OCI-M1 (cell line): ENCODE measurements around the gene C1orf159.
A peak's percentile ranks its signal among the peaks of the same experiment; 100 is the strongest.
"Not testable (repeated sequence)": the region's sequence is repeated elsewhere in the genome, so short reads cannot be mapped to it uniquely, and the experiment has no call there.

Experiments
- DNase-seq: peaks from one replicate; lab custom pipeline; 2025; lab: John Stamatoyannopoulos, UW

Gene C1orf159

DNA sequence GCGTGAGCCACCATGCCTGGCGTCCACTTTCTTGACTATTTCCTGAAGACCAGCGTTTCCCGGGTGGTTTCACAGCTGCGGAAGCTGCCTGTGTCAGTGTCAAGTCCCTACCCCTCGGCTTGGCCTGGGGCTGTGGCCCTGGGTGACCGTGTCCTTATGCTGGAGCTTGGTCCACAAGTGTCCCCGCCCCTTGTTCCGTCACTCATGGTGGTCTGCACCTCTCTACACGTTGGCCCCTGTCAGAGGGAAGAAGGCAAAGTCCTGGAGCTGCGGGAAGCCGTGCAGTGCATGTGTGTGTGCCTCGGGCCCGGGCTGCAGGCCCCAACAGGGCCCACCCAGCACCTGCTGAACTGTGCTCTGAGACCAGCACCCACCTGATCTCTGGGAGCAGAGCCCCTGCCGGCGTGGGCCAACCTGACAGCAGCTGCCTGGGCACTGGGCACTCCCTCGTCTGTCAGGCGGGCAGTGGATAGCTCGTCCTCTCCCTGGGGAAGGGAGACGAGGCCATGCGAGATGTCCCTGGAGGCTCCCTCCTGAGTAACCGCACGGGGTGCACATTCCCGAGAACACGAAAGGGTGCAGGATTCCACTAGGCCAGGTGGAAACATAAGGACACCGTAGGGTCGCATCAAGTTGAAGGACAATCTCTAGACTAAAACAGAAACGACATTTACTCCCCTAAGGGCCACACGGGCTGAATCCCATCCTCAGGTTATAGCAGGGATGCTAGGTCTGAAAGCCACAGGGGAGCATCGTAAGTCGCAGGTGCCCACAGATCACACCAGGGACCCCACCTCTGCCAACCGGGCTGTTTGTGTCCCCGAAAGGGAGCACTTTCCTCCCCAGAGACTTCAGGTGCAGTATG, 2.4 kb upstream of the C1orf159 start:
- no peak for DNase-seq

DNA sequence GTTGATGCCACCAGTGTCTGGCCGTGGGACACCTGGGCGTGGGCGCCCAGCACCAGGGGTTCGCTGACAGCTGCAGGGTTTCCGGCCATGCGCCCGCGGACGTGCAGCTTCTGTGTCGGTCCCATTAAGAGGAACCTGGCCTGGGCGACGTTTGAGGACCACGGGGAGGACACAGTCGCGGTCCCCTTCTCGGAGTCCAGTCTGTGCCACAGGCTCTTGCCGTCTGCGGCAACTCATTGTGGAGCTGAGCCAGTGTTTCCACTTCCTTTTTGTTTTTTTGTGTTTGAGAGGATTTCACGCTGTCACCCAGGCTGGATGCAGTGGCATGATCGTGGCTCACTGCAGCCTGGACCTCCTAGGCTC, 1.6 kb upstream of the C1orf159 start:
- DNase-seq: no peak

DNA sequence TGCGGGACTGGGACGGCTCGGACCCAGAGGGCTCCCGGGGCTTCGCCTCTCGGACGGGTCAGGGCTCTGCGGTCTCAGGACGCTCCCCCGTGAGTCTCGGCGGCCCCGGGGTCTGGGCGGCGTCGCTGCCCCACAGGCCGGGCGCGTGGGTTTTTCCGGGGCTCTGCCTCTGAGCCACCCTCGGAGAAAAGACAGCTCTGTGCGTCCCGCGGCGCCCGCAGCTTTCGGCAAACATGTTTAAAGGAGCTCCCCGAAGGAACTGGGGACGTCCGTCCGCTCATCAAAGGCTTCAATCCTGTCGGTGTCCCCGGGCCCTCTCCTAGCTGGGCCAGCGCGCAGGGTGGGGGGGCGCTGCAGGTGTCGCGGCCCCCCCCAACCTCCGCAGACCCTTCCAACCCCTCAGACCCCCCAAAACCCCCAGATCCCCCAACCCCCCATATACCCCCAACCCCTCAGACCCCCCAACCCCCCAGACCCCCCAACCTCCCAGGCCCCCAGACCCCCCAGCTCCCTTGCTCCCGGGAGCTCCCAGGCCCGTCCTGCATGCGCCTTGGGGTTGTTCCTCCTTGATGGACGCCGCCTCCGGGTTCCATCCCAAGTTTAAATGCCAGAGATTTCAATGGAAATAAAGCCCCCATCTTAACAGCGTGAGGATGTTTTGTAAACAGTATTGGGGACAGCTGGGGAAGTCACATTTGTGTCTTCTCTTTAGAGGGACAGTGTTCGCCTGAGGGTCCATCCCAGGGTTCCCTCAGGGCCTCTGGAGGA, 996 bp upstream of the C1orf159 start:
- no peak for DNase-seq

DNA sequence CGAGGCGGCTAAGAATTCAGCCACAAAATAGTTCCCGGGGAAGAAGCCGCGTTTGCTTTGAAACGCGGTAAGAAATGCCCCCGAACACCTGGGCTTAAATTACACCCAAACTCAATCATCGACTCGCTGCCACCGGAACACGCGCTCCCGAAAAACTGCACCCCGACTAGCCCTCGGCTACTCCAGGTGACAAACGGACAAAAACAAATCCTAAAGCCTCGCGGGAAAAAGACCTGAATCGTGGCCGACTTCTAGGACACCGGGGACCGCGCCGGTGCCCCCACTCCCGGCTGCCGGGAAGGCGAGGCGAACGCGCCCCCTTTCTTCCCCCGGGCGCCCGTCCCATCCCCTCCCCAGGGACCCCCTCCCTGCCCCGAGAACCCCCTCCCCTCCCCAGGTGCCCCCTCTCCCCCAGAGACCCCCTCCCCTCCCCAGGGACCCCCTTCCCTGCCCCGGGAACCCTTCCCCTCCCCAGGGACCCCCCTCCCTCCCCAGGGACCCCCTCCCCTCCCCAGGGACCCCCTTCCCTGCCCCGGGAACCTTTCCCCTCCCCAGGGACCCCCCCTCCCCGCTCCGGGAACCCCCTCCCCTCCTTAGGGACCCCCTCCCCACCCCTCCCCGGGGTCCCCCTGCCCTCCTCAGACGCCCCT, 628 bp downstream of the C1orf159 start:
- no peak for DNase-seq

DNA sequence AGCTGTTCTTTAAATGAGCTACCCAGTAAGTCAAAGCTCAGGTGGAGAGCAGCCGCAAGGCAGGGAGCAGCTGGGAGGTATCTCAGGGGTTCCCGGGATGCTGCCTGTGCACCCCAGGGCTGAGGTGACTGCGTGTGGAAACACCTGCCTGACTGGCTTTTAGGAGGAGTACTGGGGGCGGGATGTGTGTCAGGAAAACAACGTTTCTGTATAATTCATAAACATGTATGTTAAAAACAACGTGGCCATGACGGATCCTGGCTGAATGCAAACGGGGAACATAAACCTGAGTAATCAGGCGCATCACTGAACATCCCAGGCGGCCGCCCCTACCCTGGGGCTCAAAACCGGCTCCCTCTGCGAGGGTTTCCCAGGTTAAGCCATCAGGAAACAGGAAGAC, 1.5 kb downstream of the C1orf159 start:
- no peak for DNase-seq

DNA sequence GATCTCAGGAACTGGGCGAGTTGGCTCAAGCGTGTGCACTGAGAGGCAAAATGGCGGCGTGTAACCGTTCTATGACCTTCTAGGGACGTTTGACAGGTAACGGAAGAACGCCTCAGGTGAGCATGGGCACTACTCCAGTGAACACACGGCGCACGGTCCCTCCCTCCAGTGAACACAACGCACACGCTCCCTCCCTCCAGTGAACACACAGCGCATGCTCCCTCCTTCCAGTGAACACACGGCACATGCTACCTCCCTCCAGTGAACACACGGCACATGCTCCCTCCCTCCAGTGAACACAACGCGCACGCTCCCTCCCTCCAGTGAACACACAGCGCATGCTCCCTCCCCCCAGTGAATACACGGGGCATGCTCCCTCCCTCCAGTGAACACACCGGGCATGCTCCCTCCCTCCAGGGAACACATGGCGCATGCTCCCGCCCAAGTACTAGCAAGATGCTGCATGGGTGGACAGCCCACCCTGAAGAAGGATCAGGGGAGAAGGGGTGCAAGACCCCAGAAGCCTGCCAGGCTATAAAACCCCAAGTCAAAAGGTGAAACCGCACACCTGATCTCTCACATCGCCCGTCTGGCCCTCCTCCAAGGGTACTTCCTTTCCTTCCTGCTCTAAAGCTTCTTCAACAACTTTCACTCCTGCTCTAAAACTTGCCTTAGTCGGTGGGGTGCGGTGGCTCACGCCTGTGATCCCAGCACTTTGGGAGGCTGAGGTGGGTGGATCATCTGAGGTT, 3.5 kb downstream of the C1orf159 start:
- DNase-seq: no peak

DNA sequence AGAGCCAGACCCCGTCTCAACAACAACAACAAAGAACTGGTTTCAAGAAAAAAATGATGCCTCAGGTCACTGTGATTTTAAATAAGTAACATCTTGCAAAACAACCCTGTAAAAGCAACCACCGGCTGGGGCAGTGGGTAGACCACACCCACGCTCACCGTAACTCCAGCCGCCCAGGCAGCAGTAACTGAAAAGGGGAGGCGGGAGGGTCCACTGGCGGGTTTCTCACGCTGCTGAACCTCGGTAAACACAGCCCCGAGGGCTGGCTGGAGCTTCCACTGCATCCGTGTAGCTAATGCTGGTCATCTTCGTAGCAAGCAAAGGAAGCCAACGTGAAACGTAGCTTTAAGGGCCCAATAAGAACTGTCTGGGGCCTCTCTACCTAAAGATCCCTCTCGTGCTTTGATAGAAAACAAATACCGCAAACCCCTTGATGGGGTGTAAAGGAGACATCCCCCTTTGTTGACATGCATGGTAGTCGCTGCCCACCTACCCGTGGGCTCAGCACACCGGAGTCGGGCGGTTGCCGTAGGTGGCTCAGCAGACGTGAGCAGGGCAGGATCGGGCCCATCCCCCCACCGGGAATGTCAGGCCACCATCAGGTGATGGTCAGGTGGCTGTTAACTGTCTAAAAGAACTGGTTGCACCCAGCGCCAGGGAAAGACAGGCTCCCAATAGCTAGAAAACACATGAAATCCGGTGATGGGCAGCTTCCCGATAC, 4.2 kb downstream of the C1orf159 start:
- DNase-seq: no peak

DNA sequence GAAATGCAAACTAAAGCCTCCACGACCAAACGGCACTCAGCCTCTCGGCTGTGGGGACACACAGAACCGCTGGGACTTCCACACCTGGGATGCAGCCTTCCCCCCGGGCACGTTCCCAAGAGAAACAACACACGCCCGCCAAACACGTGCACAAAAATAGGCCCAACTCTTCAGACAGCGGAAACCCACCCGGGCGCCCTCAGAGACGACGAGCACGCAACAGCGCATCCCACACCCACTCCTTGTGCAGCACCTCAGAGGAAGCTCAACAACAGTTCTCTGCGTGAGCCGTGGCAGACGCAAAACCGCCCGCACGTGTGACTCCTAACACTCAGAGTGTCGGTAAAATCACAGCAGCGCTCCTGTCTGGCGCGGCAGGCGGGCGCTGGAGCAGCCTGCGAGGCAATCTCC, 5.3 kb downstream of the C1orf159 start:
- DNase-seq: no peak

DNA sequence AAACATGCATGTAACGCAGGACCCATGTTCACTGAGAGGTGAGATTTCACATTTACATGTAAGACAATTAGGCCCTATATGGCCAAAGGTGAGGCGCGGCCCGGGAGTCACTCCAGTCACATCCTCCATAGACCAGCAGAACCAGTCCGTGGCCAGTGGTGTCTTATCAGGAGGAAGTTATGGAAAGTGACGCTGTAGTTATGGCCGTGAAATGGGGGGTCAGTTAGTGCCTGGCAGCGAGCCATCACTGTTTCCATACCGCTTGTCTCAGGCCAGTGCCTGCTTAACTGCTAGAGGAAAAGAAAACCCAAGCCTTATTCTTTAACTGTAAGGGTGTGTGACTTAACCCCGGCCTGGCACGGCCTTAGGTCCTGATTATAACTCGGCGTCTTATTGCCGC, 6.1 kb downstream of the C1orf159 start:
- DNase-seq: peak; percentile 44

DNA sequence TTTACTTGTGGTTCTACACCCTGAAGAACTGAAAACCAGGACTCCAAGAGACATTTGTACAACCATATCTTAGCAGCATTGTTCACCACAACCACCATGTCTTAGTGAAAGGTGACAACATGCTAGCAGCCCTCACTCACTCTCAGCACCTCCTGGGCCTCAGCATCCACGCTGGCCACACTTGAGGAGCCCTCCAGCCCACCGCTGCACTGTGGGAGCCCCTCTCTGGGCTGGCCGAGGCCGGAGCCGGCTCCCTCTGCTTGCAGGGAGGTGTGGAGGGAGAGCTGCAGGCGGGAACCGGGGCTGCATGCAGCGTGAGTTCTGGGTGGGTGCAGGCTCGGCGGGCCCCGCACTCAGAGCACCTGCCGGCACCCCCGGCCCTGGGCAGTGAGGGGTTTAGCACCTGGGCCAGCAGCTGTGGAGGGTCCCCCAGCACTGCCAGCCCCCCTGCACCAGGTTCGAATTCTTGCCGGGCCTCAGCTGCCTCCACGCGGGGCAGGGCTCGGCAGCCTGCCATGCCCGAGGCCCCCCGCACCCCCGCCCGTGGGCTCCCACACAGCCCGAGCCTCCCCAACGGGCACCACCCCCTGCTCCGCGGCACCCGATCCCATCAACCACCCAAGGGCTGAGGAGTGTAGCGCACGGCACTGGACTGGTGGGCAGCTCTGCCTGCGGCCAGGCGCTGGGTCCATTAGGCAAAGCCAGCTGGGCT, 9.2 kb downstream of the C1orf159 start:
- no peak for DNase-seq

DNA sequence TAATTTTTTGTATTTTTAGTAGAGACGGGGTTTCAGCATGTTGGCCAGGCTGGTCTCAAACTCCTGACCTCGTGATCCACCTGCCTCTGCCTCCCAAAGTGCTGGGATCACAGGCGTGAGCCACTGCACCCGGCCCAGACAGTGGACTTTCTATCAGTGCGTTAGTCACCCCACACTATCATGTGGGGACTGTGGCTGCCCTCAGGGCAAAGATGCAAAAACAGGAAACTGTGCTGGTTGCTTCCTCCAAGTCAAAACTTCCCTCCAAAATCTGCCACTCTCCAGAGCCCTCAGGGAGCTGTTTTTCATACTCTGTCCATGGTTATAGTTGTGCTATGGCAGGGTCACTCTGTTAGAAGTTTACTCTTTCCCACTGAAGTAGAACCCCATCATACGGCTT, 11.7 kb downstream of the C1orf159 start:
- peak; percentile 6 for DNase-seq

DNA sequence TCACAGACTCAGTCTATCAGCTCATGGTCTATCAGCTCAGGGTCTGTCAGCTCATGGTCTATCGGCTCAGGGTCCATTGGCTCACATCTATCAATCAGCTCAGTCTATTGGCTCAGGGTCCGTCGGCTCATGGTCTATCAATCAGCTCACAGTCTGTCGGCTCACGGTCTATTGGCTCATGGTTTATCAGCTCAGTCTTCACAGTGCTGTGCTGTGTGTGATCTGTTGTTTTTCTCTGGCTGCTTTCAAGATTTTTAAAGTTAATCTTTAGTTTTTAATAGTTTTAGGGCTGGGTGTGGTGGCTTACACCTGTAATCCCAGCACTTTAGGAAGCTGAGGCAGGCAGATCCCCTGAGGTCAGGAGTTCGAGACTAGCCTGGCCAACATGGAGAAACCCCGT, 14.4 kb downstream of the C1orf159 start:
- no peak for DNase-seq

DNA sequence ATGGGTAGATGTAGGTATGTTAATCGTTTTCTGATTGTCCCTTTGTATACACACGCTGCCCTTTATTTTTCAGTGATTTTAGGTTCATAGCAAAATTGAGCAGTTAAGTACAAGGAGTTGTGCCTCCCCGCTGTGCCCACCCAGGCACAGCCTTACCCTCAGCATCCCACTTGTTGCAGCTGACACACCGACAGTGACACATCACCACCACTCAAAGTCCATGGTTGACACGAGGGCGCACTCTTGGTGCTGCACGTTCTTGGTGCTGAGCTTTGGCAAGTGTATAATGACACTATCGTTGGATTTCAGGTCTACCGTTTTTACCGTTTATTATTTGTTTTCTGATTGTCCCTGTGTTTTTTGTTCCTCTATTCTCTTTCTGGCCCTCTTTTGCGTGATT, 15.6 kb downstream of the C1orf159 start:
- DNase-seq: no peak

DNA sequence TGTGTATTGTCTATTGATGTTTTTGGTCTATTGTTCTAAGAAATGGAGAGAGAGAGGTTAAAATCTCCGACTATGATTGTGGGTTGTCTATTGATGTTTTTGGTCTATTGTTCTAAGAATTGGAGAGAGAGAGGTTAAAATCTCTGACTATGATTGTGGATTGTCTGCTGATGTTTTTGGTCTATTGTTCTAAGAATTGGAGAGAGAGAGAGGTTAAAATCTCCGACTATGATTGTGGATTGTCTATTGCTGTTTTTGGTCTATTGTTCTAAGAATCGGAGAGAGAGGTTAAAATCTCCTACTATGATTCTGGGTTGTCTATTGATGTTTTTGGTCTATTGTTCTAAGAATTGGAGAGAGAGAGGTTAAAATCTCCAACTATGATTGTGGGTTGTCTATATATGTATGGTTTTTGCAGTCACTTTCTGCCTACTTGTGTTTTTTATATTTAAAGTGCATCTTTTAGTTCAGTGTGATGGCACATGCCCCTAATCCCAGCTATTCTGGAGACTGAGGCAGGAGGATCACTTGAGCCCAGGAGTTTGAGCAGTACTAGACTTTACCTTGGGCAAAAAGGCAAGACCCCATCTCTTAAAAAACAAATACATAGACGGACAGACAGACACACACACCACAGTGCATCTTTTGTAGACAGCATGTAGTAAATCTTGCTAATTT, 16.2 kb downstream of the C1orf159 start:
- DNase-seq: no peak

DNA sequence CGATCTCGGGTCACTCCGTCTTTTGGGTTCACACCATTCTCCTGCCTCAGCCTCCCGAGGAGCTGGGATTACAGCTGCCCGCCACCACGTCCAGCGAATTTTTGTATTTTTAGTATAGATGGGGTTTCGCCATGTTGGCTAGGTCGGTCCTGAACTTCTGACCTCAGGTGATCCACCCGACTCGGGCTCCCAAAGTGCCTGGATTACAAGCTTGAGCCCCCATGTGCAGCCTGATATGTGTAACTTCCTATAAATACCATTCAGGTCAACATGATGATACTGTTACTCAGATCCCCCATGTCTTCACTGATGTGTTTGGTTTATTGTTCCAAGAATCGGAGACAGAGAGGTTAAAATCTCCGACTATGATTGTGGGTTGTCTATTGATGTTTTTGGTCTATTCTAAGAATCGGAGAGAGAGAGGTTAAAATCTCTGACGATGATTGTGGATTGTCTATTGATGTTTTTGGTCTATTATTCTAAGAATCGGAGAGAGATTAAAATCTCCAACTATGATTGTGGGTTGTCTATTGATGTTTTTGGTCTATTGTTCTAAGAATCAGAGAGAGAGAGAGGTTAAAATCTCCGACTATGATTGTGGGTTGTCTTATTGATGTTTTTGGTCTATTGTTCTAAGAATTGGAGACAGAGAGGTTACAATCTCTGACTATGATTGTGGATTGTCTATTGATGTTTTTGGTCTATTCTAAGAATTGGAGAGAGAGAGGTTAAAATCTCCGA, 17.0 kb downstream of the C1orf159 start:
- DNase-seq: no peak

DNA sequence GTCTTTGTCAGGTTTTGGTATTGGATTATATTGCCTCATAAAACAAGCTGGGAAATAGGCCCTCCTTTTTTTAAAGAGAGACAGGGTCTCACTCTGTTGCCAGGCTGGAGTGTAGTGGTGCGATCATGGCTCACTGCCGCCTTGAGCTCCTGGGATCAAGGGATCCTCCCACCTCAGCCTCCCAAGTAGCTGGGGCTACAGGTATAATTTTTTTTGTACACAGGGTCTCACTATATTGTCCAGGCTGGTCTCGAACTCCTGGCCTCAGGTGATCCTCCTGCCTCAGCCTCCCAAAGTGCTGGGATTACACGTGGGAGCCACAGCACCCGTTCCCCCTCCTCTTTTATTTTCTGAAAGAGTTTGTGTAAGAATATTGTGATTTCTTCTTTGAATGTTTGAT, 19.8 kb downstream of the C1orf159 start:
- not testable (repeated sequence) for DNase-seq

DNA sequence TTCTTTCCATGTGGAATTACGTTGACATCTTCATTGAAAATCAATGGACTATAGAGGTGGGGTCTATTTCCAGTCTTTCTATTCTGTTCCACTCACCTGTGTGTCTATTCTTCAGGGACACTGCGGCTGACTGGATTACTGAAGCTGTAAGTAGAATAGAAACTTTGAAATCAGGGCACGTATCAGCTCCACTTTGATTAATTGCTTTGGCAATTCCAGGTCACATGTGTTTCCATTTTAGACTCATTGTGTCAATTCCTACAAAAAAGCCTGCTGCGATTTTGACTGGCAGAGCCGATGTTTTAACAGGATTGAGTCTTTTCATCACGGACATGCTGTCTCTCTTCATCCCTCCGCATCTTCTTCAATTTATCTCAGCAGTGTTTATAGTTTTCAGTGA, 20.9 kb downstream of the C1orf159 start:
- DNase-seq: no peak

DNA sequence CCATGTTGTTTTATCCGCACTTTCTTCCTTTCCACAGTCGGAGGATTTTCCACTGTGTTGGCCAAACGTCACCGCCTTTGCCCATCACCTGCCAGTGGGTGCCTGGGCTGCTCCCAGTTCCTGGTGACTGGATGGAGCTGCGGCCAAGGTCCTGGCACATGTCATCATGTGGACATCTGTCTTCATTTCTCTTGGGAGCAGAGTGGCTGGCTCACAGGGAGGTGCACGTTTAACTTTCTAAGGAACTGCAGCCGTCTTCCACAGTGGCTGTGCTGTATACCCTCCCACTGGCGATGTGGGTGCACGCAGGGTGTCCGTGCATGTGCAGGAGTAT, 22.3 kb downstream of the C1orf159 start:
- DNase-seq: no peak

DNA sequence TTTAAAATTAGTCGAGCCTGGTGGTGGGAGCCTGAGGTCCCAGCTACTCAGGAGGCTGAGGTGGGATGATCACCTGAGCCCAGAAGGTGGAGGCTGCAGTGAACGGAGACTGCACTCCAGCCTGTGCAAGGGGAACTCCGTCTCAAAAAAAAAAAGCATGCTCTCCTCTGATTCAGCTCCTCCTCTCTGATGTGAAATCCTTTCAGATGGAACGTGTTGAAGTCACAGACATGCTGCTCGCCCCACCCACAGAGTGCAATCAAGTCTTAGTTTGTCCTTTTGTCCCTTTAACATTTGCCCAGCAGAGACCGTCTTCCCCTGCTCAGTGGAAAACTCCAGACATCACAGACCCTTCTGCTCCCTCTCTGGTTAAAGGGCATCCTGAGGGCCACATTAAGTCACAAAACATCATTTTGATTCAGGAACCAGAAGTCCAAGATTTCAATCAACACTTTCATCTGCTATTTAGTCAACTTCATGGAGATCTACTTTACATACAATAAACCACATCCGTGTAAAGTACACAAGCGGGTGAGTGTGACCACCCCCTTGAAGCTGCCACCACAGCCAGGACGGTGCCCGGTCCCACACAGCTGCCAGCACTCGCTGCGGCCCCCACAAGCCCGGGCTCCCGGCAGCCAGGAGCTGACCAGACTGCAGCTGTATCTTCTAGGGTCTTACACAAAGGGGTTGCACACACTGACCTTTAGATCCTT, 22.8 kb downstream of the C1orf159 start:
- DNase-seq: no peak
